ENCODE measurements around the gene KLF2.

DNA sequence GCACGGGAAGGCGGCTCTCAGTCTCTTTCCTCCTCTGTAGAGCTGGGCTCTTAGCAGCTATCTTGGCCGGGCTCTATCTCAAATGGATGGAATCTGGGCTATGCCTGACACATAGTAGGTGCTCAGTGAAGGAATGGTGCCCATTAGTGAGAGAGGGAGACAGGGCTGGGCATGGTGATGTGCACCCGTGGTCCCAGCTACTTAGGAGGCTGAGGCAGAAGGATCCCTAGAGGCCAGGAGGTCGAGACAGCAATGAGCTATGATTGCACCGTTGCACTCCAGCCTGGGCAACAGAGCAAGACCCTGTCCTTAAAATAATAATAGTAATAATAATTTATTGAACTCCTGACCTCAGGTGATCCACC lies 14.7 kb downstream of the KLF2 start:
- TF ChIP-seq, protein P1, sequence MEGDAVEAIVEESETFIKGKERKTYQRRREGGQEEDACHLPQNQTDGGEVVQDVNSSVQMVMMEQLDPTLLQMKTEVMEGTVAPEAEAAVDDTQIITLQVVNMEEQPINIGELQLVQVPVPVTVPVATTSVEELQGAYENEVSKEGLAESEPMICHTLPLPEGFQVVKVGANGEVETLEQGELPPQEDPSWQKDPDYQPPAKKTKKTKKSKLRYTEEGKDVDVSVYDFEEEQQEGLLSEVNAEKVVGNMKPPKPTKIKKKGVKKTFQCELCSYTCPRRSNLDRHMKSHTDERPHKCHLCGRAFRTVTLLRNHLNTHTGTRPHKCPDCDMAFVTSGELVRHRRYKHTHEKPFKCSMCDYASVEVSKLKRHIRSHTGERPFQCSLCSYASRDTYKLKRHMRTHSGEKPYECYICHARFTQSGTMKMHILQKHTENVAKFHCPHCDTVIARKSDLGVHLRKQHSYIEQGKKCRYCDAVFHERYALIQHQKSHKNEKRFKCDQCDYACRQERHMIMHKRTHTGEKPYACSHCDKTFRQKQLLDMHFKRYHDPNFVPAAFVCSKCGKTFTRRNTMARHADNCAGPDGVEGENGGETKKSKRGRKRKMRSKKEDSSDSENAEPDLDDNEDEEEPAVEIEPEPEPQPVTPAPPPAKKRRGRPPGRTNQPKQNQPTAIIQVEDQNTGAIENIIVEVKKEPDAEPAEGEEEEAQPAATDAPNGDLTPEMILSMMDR (IDR thresholded peaks at IDR 0.05; ENCODE audit: low read length) = no peak
- no peak for TF ChIP-seq EZH2 (IDR thresholded peaks at IDR 0.05; ENCODE audit: borderline replicate concordance, low read length)

Data from OCI-LY1 (cell line).